CMK (cell line): ENCODE measurements around the gene HSPB8.

Source experiments
- DNase-seq: peaks from one replicate; pipeline ENCODE4 v3.0.0-alpha.2; 2010; ENCODE audit warnings: low read depth

Gene HSPB8

DNA sequence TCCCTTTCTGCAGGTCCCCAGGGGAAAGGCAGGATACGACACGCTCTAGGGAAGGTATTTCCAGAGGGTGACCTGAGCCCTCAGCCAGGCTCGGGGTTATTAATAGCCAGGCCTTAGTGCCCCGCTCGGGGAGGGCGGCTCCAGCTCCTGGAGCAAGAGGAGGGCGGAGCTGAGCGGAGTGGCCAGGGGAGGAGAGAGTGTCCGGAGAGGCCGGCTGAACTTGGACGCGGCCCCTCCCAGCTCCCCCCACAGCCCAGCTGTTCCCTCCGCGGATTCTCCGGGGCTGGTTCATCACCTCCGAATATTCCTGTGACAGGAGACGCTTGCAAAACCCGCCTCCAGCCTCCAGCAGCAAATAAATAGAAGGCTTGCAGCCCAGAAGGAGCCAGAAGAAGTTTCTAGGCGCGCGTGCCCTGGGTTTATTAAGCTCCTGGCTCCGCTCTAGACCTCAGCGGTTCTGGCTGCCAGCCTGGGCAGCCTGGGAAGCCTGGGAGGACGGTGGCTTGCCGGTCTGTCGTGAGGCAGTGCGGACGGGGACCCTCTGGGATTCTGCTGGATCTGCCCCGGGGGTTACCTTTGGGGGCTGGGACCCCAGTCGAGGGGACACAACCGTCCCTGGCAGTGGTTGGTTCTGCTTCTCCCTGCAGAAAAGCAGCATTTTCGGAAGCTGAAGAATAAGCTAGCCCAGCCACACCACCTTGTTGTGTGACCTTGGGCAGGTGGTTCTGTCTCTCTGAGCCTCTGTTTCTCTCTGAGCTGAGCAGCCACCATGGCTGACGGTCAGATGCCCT, at the start of gene HSPB8:
TSS of gene HSPB8 (plus strand) at position 388 of the 791 bp plus-strand sequence. CDS start at position 770, 382 bp downstream.
- DNase-seq: no peak

DNA sequence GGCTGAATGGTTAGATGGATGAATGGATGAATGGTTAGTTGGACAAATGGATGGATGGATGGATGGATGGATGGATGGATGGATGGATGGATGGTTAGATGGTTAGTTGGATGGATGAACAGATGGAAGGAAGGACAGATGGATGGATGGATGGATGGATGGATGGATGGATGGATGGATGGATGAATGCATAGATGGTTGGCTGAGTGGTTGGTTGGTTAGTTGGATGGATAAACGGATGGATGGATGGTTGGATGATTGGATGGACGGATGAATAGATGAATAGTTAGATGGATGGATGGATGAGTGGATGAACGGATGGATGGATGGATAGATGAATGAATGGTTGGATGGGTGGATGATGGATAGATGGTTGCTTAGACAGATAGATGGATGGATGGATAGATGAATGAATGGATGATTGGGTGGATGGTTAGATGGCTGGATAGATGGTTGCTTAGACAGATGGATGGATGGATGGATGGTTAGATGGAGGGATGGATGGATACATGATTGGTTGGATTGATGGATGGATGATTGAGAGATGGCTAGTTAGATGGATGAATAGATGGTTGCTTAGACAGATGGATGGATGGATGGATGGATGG, 48.8 kb upstream of the HSPB8 start:
- DNase-seq: no peak

- no peak for DNase-seq
Observed at GRCh38 chr12:119130523-119130922, 48.2 kb upstream of the HSPB8 start.

DNA sequence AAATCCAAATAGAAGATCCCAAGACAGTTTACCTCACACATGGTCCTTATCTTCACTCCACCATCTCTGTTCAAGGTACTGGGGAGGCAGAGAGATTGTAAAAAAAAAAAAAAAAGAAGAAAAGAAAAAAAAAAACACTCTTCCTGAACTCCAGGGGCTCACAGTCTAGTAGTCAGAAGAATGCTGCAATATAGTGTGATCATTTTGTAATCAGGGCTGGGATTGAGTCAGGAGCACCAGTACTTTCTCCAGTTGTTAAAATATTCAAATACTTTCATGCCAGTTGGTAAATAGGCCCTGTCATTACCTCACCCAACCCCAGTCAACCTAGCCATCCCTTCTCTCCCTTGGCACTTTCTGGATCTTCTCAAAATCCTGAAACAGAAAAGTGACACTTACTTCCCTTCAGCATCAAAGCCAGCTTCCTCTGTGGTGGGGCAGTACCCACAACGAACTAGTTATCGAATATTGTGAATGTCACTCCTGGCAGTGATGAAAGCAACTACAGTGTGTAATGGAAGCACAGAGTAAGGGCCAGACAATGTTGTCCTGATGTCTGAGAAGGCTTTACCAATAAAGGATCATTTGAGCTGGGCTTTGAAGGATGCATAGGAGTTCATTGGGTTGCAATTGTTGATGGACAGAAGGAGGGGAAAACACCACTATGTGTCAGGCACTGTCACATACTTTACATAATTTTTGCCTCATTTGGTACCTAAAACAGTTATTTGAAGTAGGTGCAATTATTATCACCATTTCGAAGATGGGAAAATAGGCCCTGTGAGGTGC, 44.3 kb upstream of the HSPB8 start:
- DNase-seq: no peak

DNA sequence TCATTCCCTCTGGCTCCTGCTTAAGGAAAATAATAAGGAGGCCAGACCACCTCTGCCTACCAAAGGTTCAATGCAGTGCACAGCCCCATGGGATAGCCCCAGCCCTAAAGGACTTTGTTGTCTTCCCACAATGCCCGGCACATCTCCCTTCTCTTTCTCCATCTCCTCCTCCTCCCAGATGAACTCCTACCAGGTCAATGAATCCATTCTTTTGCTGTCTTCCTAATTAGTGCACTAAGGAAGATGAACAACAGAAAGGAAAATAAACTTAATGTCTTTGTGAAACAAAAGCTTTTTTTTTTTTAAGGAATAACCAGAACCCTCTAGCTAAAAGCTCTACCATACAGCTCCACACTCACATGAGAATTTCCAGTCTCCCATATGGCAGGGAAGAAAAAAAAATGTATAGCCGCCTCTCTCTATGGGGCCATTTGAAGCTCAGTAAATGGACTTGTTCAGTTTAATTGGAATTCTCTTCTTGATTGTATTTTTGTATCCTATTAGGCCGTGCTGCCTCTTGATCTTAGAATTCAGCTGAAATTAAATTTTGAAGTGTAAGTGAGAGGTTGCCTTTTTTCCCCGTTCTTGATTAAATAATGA, 41.8 kb upstream of the HSPB8 start:
- DNase-seq: no peak

DNA sequence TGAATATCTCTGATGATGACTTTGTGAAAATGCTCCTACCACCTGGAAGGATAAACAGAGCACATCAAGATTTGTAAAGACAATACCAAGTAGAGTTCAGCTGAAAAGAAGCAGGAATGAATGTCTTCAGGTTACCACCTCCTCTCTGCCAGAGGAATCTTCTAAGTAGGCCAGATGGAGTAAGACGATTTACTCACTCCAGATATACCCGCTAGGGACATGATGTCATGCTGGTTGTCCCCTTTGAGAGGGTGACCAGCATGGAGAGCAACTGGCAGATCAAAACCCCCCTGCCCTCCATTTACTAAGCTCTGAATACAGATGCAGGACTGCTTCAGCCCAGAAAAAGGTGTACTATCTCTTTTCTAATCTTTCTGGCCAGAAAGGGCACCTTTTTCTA, 39.3 kb upstream of the HSPB8 start:
- no peak for DNase-seq

GRCh38 chr12:119145367-119145766, 33.4 kb upstream of the HSPB8 start:
- no peak for DNase-seq

- DNase-seq: no peak
Observed at GRCh38 chr12:119147847-119148448, 30.8 kb upstream of the HSPB8 start.

- no peak for DNase-seq
Observed at GRCh38 chr12:119149270-119149669, 29.5 kb upstream of the HSPB8 start.

DNA sequence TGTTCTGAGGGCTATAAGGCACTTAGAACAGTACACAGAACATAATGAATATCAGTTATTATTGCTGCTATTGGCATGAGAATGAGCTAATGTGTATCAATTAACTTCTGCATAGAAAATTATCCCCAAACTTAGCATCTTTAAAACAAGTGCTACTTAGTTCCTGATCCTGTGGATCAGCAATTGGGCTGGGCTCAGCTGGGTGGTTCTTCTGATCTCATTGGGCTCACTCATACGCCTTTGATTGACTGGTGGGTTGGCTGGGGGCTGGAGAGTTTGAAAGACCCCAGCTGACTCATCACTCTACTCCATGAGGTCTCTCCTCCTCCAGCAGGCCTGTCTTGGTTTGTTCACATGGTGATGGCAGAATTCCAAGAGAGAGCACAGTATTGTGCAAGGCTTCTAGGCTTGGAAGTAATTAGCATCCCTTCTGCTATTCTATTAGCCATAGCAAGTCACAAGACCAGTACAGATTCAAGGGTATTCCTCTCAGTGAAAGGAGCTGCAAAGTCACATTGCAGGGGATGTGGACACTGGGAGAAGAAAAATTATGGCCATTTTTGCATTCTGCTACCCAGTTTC, 27.2 kb upstream of the HSPB8 start:
- no peak for DNase-seq

GRCh38 chr12:119153477-119154434, 25.0 kb upstream of the HSPB8 start:
- peak; percentile 26 for DNase-seq

DNA sequence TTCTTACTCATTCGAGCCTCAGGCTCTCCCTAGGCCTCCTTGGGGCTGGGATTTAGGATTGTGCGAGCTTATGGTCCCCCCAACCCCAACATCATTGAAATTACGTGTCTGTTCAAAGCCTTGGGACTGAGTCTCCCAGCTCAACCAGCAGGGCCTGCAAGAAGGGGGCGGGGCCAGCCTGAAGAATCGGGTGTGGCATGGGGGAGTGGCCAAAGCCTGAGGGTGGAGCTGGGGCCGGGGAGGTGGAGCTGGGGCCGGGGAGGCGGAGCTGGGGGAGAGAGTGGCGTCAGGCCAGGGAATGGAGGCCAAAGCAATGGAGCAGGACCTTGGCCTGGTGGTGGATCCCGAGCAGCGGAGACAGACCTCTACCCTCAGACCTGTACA, 24.3 kb upstream of the HSPB8 start:
- DNase-seq: no peak

DNA sequence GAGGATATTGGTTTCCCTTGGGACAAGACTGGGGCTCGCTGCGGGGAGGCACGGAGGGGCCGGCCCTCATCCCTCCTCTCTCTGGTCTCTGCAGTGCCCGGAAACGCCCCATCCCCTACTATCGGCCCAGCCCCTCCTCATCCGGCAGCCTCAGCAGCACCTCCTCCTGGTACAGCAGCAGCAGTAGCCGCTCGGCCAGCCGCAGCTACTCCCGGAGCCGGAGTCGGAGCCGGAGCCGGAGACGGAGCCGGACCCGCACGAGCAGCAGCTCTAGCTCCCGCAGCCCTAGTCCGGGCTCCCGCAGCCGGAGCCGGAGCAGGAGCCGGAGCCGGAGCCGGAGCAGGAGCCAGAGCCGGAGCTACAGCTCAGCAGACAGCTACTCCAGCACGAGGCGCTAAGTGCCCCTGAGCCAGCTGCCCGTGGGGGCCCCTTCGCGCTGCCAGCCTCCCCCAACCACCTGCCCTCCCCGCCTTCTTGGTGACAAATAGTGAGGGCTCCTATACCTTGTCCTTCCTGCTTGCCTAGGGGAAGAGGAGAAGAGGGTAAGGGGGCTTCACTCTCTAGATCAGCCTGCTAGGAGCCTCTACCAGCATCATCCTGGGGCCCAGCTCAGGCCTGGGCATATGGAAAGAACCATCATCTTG, 22.2 kb upstream of the HSPB8 start:
- no peak for DNase-seq

DNA sequence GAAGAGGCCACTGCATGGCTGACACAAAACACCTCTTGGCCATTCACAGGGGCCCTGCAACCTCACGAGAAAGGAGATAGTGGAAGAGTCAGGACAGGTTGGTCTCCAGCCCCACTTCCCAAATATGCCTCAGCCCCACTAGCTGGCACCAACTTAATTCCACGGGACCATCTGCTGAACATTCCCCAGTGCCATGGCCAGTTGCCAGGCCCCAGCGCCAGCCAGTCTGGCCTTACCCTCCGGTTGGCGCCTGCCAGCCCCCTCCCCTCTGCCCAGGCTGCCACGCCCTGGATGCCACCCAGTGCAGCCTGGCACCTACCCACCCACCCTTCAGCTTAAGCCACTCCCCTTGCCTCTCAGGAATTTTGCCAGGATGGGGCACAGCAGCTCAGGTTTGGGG, 21.2 kb upstream of the HSPB8 start:
- DNase-seq: no peak

GRCh38 chr12:119157978-119158377, 20.8 kb upstream of the HSPB8 start:
- DNase-seq: no peak

DNA sequence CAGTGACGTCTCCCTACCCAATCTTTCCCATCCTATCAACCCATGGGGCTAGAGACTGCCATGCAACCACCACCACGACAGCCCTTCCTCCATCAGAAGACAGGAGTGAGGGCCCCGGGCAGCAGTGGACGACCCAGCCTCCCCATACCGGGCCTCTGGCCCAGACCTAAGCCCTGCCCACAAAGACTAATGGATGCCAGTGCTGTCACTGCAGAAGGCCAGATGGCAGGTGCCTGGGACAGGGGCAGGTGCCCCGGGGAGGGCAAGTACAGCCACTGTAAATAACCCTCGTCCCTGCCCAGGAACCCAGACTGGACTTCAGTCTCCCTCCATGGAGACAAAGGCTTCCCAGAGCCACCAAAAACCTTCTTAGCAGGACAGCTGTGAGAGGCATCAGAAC, 20.3 kb upstream of the HSPB8 start:
- DNase-seq: no peak

GRCh38 chr12:119159844-119160243, 18.9 kb upstream of the HSPB8 start:
- DNase-seq: no peak

- no peak for DNase-seq
Observed at GRCh38 chr12:119167902-119168301, 10.8 kb upstream of the HSPB8 start.

- DNase-seq: no peak
Observed at GRCh38 chr12:119168721-119169120, 10.0 kb upstream of the HSPB8 start.

- no peak for DNase-seq
Observed at GRCh38 chr12:119169150-119169549, 9.6 kb upstream of the HSPB8 start.
